ENCODE measurements around the gene CTU1.

Gene CTU1

DNA sequence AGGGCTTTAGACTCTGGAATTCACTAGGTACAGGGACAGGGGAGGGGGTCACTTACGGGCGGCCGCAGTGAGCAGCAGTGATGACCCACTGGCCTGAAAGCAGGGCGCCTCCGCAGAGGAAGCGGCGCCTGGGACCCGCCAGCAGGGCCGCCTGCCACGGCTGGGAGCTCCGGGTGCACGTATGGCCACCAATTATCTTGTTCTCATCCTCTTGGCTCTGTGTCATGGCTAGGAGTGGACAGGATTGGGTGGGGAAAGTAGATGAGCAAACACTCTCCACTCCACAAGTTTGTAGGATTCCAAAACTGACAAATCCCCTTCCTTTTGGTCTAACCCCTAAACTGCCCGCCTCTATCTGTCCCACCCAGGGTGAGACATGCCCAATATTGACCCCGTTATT lies 26.7 kb downstream of the CTU1 start:
- DNase-seq (ENCODE audit: low spot score): no peak

- DNase-seq (ENCODE audit: low spot score): no peak
Observed at GRCh38 chr19:51079481-51080110, 28.6 kb downstream of the CTU1 start.

GRCh38 chr19:51078731-51079130 lies 29.5 kb downstream of the CTU1 start:
- no peak for DNase-seq (ENCODE audit: low spot score)

DNA sequence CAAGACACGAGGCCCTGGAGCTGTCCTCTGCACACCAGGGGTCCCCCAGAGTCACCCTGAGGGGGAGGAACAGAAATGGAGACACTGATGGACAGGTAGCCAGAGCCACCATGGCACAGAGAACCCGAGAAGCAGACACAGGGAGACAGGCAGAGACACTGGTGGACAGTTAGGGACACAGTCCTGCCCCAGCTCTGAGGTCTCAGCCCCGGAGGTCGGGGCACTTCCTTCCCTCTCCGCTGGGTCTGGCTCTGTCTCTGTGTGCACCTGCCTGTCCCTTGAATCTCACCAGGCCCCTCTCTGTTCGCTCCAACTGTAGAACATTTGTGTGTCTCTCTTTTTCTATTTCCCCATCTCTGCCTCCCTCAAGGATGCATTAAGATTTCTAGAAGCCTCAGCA lies 30.1 kb downstream of the CTU1 start:
- no peak for DNase-seq (ENCODE audit: low spot score)

DNA sequence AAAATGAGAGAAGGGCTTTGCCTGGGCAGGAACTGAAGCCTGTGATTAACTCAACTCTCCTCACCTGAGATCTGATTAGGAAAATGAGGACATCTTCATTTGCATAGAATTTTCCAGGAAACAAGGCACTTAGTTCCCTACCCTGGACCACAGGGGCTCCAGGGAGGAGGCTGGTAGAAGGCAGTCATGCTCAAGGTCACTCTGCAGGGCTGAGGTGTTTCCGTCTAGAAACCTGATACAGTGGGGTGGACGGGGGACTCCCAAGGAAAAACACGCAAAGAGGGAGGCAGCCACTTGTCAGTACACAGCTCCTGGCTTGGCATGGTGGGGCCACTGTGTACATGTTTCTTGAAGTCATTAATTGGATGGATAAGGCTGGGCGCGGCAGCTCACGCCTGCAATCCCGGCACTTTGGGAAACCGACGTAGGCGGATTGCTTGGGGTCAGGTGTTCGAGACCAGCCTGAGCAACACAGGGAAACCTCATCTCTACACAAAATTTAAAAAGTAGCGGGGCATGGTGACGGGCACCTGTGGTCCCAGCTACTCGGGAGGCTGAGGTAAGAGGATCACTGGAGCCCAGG lies 31.5 kb downstream of the CTU1 start:
- DNase-seq (ENCODE audit: low spot score): no peak

DNA sequence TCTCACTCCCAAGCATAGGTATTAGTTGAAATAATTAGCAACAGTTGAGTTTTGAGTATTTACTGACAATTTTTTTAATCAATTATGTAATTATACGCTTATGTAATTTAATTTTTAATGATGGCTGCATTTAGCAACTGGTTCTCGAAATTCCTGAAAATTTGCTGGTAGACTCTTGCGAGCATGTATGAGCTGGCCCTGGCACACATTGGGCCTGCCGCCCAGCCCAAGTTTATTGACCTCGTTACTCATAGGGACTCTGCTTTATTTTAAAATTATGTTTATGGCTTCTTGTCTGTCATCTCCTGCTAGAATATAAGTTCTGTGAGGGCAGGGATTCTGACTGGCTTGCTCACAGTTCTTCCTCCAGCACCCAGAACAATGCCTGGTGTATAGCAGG lies 32.2 kb downstream of the CTU1 start:
- DNase-seq (ENCODE audit: low spot score): no peak

DNA sequence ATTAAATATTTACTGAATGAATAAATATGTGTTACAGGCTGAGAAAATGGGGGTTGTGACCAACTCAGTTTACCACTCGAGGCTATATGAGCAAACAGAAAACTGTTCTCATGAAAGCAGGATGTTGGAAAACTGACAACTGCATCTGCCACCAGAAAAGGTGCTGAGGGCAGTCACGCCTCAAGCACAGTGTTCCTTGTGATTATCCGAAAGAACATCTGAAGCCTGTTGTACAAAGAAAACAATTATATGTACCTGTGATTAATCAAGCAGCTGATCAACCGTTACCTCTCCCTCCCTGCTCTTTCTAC lies 37.2 kb downstream of the CTU1 start:
- DNase-seq (ENCODE audit: low spot score): no peak

DNA sequence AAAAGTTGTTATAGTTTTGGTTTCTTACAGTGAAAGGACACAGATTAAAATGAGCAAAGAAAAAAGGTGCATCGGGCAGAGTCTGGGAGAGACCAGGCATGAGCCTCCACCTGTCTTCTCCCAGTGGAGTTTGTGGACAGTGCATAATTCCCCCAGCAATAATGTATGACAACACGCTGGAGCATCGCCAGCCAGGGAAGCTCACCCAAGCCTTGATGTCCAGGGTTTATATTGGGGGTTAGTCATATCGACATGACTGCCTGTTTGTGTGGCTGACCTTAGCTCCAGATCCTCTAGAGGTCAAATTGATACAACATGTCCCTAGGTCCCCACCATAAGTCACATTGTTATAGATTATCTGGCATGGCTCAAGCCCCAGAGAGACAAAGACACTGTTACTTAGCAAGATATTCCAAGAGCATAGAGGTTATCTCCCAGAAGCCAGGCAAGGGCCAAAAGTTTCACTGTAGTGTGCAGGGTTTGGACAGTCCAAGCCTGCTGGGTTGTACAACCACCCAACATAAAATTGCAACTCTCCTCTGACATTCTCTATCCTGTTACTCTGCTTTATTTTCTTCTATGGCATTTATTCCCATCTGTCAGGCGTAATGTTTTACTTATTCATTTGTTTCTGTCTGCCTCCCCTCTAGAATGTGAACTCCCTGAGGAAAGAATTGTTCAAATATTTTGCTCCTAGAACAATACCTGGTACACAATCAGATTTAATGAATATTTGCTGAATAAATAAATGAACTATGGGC lies 37.7 kb downstream of the CTU1 start:
- DNase-seq (ENCODE audit: low spot score): no peak

- no peak for DNase-seq (ENCODE audit: low spot score)
Observed at GRCh38 chr19:51066393-51067186, 41.6 kb downstream of the CTU1 start.

GRCh38 chr19:51065221-51065960 lies 42.8 kb downstream of the CTU1 start:
- no peak for DNase-seq (ENCODE audit: low spot score)

DNA sequence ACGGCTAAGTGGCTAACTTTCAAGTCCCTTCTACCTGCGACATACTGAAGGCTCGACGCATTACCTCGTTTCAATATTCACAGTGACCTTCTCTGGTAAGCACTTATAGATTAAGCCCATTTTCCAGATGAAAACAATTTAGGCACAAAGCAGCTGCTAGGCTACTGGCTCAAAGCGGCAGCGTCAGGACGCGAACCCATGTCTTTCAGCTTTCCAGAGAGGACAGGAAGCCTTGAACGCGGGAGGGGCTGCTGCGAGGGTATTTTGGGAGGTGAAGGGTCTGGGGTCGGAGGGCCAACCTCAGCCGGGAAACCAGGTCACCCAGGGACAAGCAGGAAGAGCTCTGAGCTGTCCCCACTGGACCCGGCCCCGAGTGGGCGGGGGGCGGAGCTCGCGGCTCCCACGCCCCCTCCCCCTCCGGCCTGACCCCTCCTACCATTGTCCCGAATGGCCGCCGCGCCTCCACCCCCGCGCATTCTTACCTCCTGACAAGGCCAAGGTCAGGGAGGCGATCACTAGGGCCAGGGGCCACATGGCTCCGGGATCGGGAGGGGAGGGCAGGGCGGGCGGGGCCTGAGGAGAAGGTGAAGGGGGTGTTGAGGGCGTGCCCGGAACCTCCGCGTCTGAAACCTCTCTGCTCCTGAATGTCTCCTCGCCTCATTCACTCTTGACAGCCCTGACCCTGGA lies 43.5 kb downstream of the CTU1 start, which contains the start of gene KLK13:
Gene KLK13, minus strand, starts transcription at position 559 of the 687 bp plus-strand sequence. Its CDS starts 25 bp downstream, at position 534.
- no peak for DNase-seq (ENCODE audit: low spot score)

DNA sequence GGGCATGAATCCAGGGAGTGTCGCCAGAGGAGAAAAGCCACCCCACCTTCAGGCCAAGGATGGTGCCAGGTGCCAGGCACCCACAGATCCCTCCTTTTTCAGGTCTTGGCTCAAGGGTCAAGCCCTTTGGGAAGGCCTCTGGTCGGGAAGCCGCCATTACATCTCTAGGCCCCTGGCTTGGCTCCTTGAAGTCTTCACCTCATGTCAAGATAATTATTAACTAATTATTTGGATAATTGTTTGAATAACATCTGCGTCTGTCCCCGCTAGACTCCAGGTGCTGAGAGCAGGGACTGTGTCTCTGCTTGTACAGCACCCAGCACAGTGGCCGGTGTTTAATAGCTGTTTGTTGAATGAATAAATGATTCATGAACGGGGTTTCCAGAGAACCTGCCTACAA lies 44.5 kb downstream of the CTU1 start:
- DNase-seq (ENCODE audit: low spot score): no peak

GRCh38 chr19:51060973-51061372 lies 47.2 kb downstream of the CTU1 start:
- DNase-seq (ENCODE audit: low spot score): no peak

GRCh38 chr19:51060336-51060735 lies 47.9 kb downstream of the CTU1 start:
- DNase-seq (ENCODE audit: low spot score): no peak

- no peak for DNase-seq (ENCODE audit: low spot score)
Observed at GRCh38 chr19:51059715-51060114, 48.5 kb downstream of the CTU1 start.

DNA sequence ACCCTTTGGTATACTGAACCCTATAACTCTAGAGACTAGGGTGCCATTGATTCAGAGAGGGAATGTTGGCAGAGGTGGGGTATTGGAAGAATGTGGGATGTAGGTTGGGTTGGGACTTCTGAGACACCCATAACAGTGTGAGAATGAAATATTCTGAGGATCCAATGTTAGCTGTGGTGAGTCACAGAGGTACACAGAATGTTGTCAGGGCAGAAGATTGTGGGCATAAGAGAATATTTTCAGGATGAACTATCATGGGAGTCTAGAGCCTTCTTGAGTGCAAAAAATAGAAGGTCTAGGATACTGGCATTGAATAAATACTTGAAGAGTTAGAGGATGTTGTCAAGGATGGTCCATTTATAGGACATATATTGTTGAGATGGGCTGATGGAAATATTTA lies 52.3 kb downstream of the CTU1 start:
- DNase-seq (ENCODE audit: low spot score): no peak

All from RKO (cell line).